ENCODE data around the gene RAET1L.

DNA sequence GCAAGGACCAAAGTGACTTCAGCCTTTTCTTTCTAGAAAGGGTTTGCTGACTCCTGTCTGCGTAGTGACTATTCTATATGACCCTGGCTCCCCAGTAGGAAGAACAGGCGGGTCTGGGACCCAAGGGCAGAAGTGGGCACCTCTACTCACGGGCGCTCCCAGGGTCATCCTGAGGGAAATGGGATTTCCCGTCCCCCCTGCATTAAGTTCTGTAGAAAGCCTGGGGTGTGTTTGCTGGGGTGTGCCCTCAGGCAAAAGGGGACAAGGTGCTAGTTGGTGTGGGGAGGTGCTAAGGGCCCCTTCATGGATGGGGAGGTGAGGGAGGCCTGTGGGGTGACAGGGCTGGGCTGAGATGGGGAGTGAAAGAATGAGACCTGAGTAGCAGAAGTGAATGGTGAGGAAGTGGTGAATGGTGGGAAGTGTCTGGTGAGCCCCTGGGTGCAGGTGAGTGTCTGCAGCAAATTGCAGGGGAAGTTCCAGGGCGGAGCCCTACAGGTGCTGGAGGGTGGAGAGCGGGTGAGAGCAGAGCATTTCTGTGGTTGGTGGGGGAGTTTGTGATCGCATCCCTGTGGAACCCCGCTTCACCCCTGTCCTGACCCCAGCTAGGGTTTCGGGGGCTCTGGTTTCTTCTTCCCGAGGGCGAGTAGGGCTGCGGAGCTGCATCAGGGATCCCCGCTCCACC is 21.1 kb downstream of the RAET1L start:
- TF ChIP-seq CEBPZ (IDR thresholded peaks at IDR 0.05; ENCODE audit: borderline replicate concordance, low read depth, low read length) (no peak), HCFC1 (IDR thresholded peaks at IDR 0.05; ENCODE audit: low read depth, low read length) (no peak), YY1 (IDR thresholded peaks at IDR 0.05; ENCODE audit: borderline replicate concordance in 1 of 3, control insufficient read depth in 1 of 3, extremely low read depth in 1 of 3, insufficient read depth in 3 of 3, insufficient read length in 1 of 3, insufficient replicate concordance in 2 of 3, low read depth in 1 of 3, low read length in 2 of 3) (no peak)
- TF ChIP-seq, protein P1, sequence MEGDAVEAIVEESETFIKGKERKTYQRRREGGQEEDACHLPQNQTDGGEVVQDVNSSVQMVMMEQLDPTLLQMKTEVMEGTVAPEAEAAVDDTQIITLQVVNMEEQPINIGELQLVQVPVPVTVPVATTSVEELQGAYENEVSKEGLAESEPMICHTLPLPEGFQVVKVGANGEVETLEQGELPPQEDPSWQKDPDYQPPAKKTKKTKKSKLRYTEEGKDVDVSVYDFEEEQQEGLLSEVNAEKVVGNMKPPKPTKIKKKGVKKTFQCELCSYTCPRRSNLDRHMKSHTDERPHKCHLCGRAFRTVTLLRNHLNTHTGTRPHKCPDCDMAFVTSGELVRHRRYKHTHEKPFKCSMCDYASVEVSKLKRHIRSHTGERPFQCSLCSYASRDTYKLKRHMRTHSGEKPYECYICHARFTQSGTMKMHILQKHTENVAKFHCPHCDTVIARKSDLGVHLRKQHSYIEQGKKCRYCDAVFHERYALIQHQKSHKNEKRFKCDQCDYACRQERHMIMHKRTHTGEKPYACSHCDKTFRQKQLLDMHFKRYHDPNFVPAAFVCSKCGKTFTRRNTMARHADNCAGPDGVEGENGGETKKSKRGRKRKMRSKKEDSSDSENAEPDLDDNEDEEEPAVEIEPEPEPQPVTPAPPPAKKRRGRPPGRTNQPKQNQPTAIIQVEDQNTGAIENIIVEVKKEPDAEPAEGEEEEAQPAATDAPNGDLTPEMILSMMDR (IDR thresholded peaks at IDR 0.05 in 2 of 3, conservative IDR thresholded peaks at IDR 0.05 in 1 of 3; ENCODE audit: insufficient read depth in 2 of 3, low read depth in 1 of 3, low read length in 3 of 3) = no peak
- TF ChIP-seq, protein P2, sequence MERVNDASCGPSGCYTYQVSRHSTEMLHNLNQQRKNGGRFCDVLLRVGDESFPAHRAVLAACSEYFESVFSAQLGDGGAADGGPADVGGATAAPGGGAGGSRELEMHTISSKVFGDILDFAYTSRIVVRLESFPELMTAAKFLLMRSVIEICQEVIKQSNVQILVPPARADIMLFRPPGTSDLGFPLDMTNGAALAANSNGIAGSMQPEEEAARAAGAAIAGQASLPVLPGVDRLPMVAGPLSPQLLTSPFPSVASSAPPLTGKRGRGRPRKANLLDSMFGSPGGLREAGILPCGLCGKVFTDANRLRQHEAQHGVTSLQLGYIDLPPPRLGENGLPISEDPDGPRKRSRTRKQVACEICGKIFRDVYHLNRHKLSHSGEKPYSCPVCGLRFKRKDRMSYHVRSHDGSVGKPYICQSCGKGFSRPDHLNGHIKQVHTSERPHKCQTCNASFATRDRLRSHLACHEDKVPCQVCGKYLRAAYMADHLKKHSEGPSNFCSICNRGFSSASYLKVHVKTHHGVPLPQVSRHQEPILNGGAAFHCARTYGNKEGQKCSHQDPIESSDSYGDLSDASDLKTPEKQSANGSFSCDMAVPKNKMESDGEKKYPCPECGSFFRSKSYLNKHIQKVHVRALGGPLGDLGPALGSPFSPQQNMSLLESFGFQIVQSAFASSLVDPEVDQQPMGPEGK (CRISPR knock-in tag; IDR thresholded peaks at IDR 0.05; ENCODE audit: borderline replicate concordance) = no peak

Data from K562 (cell line).